ENCODE results near the gene KLHL29. TPM values are rescaled to one million over a fixed set of nuclear protein-coding genes. Genes with fewer than 3 reads are reported as not detected.

KLHL29 gene
- polyA plus RNA-seq, 2 donors, result 2.1 to 3.8 TPM

DNA sequence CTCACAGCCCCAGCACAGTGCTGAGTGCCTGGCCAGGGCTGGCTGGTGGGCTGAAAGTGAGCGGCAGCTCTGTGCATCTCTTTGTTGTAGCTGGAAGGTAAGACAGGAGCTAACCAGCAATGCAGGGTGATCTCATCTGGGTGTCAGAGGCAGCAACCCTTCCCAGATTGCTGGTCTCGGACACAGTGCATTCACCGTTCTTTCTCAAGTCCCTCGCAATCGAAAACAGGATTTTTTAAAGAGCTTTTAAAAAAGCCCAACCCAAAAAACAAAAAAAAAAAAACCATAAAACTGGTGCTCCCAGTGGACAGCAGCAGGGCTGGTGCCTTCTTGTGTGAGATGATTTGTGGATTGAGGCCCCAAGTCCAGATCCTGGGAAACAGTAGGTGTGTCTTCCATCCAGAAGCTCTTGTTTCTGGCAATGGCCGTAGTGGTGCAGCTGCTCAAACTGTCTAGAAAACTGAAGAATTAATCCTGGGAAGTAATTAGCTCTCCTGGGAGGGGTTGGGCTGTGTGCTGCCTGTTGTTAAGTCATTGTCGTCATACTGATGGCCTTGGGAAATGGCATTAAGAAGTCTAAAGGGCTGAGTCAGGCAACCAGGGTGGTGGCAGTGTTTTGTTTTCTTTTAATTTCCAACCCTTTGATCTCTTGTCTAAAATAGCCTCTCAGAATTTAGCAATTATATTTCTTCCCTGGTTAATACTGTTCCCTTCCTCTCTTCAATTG is 156.7 kb downstream of the KLHL29 start:
- Histone ChIP-seq H3K36me3 (ENCODE audit: control insufficient read depth in 2 of 2, insufficient read depth in 2 of 2, low read length in 1 of 2) (no peaks in the 10 kb centered on the region), H3K4me3 (ENCODE audit: low read depth in 1 of 2, low read length in 2 of 2) (no peak overlapping the region), H3K9me3 (ENCODE audit: control insufficient read depth in 2 of 2, insufficient read depth in 1 of 2, low read depth in 1 of 2, low read length in 1 of 2) (no peaks in the 10 kb centered on the region), H3K27ac (ENCODE audit: low read depth in 2 of 2, low read length in 1 of 2) (peak overlapping the region in 1 of 2 donors; percentile 16), H3K4me1 (ENCODE audit: control insufficient read depth in 2 of 2, insufficient read depth in 2 of 2, low read length in 1 of 2) (peaks cover 0 to 5% of the 10 kb centered on the region in 2 donors), H3K27me3 (ENCODE audit: control insufficient read depth in 1 of 2, insufficient read depth in 2 of 2, low read length in 2 of 2) (no peaks in the 10 kb centered on the region)
- WGBS, 2 donors, result 57 to 58% methylated on average over 7 of the region's 7 CpGs

DNA sequence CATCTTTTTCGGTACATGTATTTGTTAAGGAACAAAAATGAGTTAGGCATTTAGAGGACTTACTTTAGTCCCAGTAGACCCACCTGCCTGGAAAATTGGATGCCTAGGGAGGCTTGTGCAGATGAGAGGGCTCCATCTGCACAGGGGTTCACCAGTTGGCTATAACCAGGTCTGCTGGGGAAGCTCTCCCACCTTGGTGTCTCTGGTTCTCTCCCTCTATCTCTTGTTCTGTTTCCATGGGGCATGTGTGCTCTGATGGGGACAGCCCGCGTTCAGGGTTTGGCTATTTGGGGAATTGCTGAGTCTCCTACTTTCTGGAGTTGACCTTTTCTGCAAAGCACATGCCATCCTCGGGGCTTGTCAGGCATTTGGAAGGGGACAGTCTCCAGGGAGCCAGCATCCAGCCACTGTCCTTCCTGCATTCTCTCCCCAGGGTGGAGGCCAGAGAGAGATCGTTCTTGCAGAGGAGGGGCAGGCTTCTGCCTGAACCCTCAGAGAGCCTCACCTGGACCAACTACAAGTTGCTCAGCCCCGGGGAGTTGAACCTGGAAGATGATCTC is 157.3 kb downstream of the KLHL29 start:
- H3K36me3 ChIP-seq (ENCODE audit: control insufficient read depth in 2 of 2, insufficient read depth in 2 of 2, low read length in 1 of 2), result no peaks in the 10 kb centered on the region
- peaks cover 0 to 8% of the 10 kb centered on the region in 2 donors for H3K4me1 ChIP-seq (ENCODE audit: control insufficient read depth in 2 of 2, insufficient read depth in 2 of 2, low read length in 1 of 2)
- H3K4me3 ChIP-seq (ENCODE audit: low read depth in 1 of 2, low read length in 2 of 2), result no peak overlapping the region
- 56 to 67% methylated on average over 6 of the region's 6 CpGs for WGBS, 2 donors
- no peaks in the 10 kb centered on the region for H3K27me3 ChIP-seq (ENCODE audit: control insufficient read depth in 1 of 2, insufficient read depth in 2 of 2, low read length in 2 of 2)
- no peaks in the 10 kb centered on the region for H3K9me3 ChIP-seq (ENCODE audit: control insufficient read depth in 2 of 2, insufficient read depth in 1 of 2, low read depth in 1 of 2, low read length in 1 of 2)
- H3K27ac ChIP-seq (ENCODE audit: low read depth in 2 of 2, low read length in 1 of 2), result no peak overlapping the region

DNA sequence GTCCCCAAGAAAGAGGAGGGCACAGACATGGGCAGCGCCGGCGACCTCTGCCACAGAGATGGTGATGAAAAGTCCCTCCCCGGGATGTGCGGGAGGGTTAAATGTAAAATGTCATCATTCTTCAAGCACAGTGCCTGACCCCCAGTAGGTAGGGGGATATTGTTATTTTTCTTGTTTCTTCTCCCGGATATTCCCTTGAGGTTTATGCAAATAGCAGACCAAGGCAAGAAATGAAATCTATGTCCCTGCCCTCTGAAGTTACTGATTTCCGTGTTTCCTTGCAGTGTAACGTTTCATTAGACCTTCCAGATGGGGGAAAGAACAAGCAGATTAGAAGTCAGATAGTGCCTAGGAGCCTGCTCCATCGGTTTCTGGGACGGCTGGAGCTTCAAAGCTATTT is 158.3 kb downstream of the KLHL29 start:
- H3K27ac ChIP-seq (ENCODE audit: low read depth in 2 of 2, low read length in 1 of 2), result no peak overlapping the region
- H3K4me3 ChIP-seq (ENCODE audit: low read depth in 1 of 2, low read length in 2 of 2), result no peak overlapping the region
- peaks cover 0 to 8% of the 10 kb centered on the region in 2 donors for H3K4me1 ChIP-seq (ENCODE audit: control insufficient read depth in 2 of 2, insufficient read depth in 2 of 2, low read length in 1 of 2)
- no peaks in the 10 kb centered on the region for H3K27me3 ChIP-seq (ENCODE audit: control insufficient read depth in 1 of 2, insufficient read depth in 2 of 2, low read length in 2 of 2)
- WGBS, 2 donors, result 89 to 93% methylated on average over 10 of the region's 10 CpGs
- H3K36me3 ChIP-seq (ENCODE audit: control insufficient read depth in 2 of 2, insufficient read depth in 2 of 2, low read length in 1 of 2), result no peaks in the 10 kb centered on the region
- H3K9me3 ChIP-seq (ENCODE audit: control insufficient read depth in 2 of 2, insufficient read depth in 1 of 2, low read depth in 1 of 2, low read length in 1 of 2), result no peaks in the 10 kb centered on the region

GRCh38 chr2:23543728-23544127 is 158.7 kb downstream of the KLHL29 start:
- Histone ChIP-seq H3K27me3 (ENCODE audit: control insufficient read depth in 1 of 2, insufficient read depth in 2 of 2, low read length in 2 of 2) (no peaks in the 10 kb centered on the region), H3K4me3 (ENCODE audit: low read depth in 1 of 2, low read length in 2 of 2) (no peak overlapping the region), H3K27ac (ENCODE audit: low read depth in 2 of 2, low read length in 1 of 2) (no peak overlapping the region), H3K9me3 (ENCODE audit: control insufficient read depth in 2 of 2, insufficient read depth in 1 of 2, low read depth in 1 of 2, low read length in 1 of 2) (no peaks in the 10 kb centered on the region), H3K36me3 (ENCODE audit: control insufficient read depth in 2 of 2, insufficient read depth in 2 of 2, low read length in 1 of 2) (no peaks in the 10 kb centered on the region), H3K4me1 (ENCODE audit: control insufficient read depth in 2 of 2, insufficient read depth in 2 of 2, low read length in 1 of 2) (peaks cover 2 to 8% of the 10 kb centered on the region in 2 donors)
- 90 to 91% methylated on average over 9 of the region's 9 CpGs for WGBS, 2 donors

DNA sequence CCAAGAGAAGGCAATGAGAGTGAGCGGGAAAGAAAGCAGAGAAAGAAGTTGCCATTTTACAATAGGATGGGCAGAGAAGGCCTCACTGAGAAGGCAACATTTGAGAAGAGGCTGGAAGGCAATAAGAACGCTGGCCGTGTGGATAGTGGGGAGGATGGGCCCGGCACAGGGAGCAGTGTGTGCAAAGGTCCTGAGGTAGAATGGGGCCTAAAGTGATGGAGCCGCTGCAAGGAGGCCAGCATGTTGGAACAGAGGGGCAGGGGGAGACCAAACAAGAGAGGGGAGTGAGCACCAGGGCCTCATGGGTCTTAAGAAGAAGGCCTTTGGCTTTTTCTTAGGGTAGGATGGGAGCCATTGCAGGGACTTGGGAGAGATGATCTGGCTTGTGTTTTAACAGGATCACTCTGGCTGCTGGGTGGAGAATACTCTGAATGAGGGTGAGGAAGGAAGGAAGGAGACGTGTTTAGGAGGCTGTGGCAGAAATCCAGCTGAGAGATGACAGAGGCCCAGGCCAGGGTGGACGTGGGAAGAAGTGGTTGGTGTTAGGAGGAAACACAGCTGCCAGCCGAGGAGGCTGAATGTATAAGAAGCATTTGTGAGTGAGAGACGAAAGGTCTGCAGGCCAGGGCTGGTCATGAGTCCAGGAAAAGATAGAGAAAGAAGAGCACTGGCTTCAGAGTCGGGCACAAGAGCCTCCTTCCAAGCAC is 159.8 kb downstream of the KLHL29 start:
- H3K27me3 ChIP-seq (ENCODE audit: control insufficient read depth in 1 of 2, insufficient read depth in 2 of 2, low read length in 2 of 2), result no peaks in the 10 kb centered on the region
- H3K27ac ChIP-seq (ENCODE audit: low read depth in 2 of 2, low read length in 1 of 2), result no peak overlapping the region
- no peaks in the 10 kb centered on the region for H3K36me3 ChIP-seq (ENCODE audit: control insufficient read depth in 2 of 2, insufficient read depth in 2 of 2, low read length in 1 of 2)
- no peaks in the 10 kb centered on the region for H3K9me3 ChIP-seq (ENCODE audit: control insufficient read depth in 2 of 2, insufficient read depth in 1 of 2, low read depth in 1 of 2, low read length in 1 of 2)
- peaks cover 7 to 9% of the 10 kb centered on the region in 2 donors for H3K4me1 ChIP-seq (ENCODE audit: control insufficient read depth in 2 of 2, insufficient read depth in 2 of 2, low read length in 1 of 2)
- H3K4me3 ChIP-seq (ENCODE audit: low read depth in 1 of 2, low read length in 2 of 2), result no peak overlapping the region
- 80 to 81% methylated on average over 10 of the region's 10 CpGs for WGBS, 2 donors

DNA sequence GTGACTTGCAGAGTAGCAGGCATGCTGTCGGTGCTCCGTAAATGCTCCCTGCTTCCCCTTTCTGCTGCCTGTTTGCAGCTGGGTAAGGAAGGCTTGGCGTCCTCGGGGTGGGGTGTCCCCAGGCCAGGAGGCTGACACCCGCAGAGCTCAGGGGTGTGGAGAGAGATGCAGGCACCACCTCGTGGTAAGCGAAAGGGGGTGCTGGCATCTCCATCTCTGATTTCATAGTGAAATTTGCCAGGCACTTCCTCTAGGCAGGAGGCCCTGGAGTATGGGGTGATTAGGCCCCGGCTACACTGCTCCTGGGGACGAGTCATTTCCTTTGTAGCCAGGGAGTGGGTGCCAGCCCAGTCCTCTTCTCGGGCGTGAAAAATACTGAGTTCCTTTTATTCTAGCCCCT is 160.4 kb downstream of the KLHL29 start:
- Histone ChIP-seq H3K9me3 (ENCODE audit: control insufficient read depth in 2 of 2, insufficient read depth in 1 of 2, low read depth in 1 of 2, low read length in 1 of 2) (no peaks in the 10 kb centered on the region), H3K4me3 (ENCODE audit: low read depth in 1 of 2, low read length in 2 of 2) (no peak overlapping the region), H3K27ac (ENCODE audit: low read depth in 2 of 2, low read length in 1 of 2) (no peak overlapping the region), H3K4me1 (ENCODE audit: control insufficient read depth in 2 of 2, insufficient read depth in 2 of 2, low read length in 1 of 2) (peaks cover 7 to 11% of the 10 kb centered on the region in 2 donors), H3K27me3 (ENCODE audit: control insufficient read depth in 1 of 2, insufficient read depth in 2 of 2, low read length in 2 of 2) (no peaks in the 10 kb centered on the region), H3K36me3 (ENCODE audit: control insufficient read depth in 2 of 2, insufficient read depth in 2 of 2, low read length in 1 of 2) (no peaks in the 10 kb centered on the region)
- 55 to 63% methylated on average over 11 of the region's 11 CpGs for WGBS, 2 donors

DNA sequence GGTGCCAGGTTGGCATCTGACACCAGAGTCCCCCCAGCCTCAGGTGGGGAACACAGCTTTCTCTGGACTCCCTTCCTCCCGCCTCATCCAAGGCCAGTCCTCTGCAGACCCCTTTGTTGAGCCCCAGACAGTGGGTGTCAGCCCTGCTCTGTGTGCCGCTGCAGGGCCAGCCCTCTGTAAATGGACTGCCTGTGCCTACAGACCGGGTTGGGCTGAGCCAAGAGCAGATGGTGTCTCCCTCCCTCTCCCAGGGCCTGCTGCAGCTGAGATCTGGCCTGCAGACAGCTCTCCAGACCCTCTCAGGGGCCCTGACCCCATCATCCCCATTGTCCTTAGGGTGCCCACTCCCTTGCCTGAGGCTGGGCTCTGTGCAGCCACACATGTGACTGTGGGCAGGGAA is 160.8 kb downstream of the KLHL29 start:
- WGBS, 2 donors, result 78 to 83% methylated on average over 3 of the region's 3 CpGs
- Histone ChIP-seq H3K4me1 (ENCODE audit: control insufficient read depth in 2 of 2, insufficient read depth in 2 of 2, low read length in 1 of 2) (peaks cover 7 to 11% of the 10 kb centered on the region in 2 donors), H3K4me3 (ENCODE audit: low read depth in 1 of 2, low read length in 2 of 2) (no peak overlapping the region), H3K27ac (ENCODE audit: low read depth in 2 of 2, low read length in 1 of 2) (no peak overlapping the region), H3K9me3 (ENCODE audit: control insufficient read depth in 2 of 2, insufficient read depth in 1 of 2, low read depth in 1 of 2, low read length in 1 of 2) (no peaks in the 10 kb centered on the region), H3K36me3 (ENCODE audit: control insufficient read depth in 2 of 2, insufficient read depth in 2 of 2, low read length in 1 of 2) (no peaks in the 10 kb centered on the region), H3K27me3 (ENCODE audit: control insufficient read depth in 1 of 2, insufficient read depth in 2 of 2, low read length in 2 of 2) (no peaks in the 10 kb centered on the region)

DNA sequence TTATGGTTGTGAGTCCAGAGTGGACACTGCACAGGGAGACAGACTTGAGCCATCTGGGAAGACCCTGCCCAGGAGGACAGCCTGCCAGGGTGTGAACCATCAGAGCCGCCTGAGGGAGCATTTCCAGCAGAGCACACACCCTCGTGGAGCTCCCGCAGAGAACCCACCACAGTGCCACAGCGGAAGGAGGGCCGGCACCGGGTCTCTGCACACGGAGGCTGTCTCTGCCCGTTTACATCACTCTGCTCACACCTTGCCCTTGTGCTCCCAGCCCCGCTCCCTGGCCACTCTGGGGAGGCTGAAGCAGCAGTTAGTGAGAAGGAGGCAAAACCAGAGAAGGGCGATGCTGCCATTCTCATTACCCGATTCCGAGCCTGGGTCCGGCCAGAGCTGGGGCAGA is 161.9 kb downstream of the KLHL29 start:
- Histone ChIP-seq H3K36me3 (ENCODE audit: control insufficient read depth in 2 of 2, insufficient read depth in 2 of 2, low read length in 1 of 2) (no peaks in the 10 kb centered on the region), H3K4me1 (ENCODE audit: control insufficient read depth in 2 of 2, insufficient read depth in 2 of 2, low read length in 1 of 2) (peaks cover 7 to 9% of the 10 kb centered on the region in 2 donors), H3K4me3 (ENCODE audit: low read depth in 1 of 2, low read length in 2 of 2) (no peak overlapping the region), H3K27me3 (ENCODE audit: control insufficient read depth in 1 of 2, insufficient read depth in 2 of 2, low read length in 2 of 2) (no peaks in the 10 kb centered on the region), H3K27ac (ENCODE audit: low read depth in 2 of 2, low read length in 1 of 2) (no peak overlapping the region), H3K9me3 (ENCODE audit: control insufficient read depth in 2 of 2, insufficient read depth in 1 of 2, low read depth in 1 of 2, low read length in 1 of 2) (no peaks in the 10 kb centered on the region)
- 87 to 90% methylated on average over 13 of the region's 13 CpGs for WGBS, 2 donors

- no peaks in the 10 kb centered on the region for H3K9me3 ChIP-seq (ENCODE audit: control insufficient read depth in 2 of 2, insufficient read depth in 1 of 2, low read depth in 1 of 2, low read length in 1 of 2)
- H3K27ac ChIP-seq (ENCODE audit: low read depth in 2 of 2, low read length in 1 of 2), result no peak overlapping the region
- H3K4me1 ChIP-seq (ENCODE audit: control insufficient read depth in 2 of 2, insufficient read depth in 2 of 2, low read length in 1 of 2), result peaks cover 7 to 9% of the 10 kb centered on the region in 2 donors
- H3K27me3 ChIP-seq (ENCODE audit: control insufficient read depth in 1 of 2, insufficient read depth in 2 of 2, low read length in 2 of 2), result no peaks in the 10 kb centered on the region
- no peak overlapping the region for H3K4me3 ChIP-seq (ENCODE audit: low read depth in 1 of 2, low read length in 2 of 2)
- H3K36me3 ChIP-seq (ENCODE audit: control insufficient read depth in 2 of 2, insufficient read depth in 2 of 2, low read length in 1 of 2), result no peaks in the 10 kb centered on the region
- 67 to 80% methylated on average over 6 of the region's 6 CpGs for WGBS, 2 donors
Observed at GRCh38 chr2:23547725-23548124, 162.7 kb downstream of the KLHL29 start.
